Cardiac muscle cell (in vitro differentiated cells and primary cell): ENCODE measurements around the gene TBC1D4. TPM values are rescaled to one million over a fixed set of nuclear protein-coding genes. Genes with fewer than 3 reads are reported as not detected.

ENCODE experiments used
- DNase-seq, 2 donors: peaks; one replicate each; pipeline versions ENCODE4 v3.0.0 to v3.0.0-alpha.2; 2010 to 2017; ENCODE audit warnings: low read depth in 1 of 2, low spot score in 1 of 2
- H3K27ac ChIP-seq: fragments of 200-600 bp; sonication (generic); 2 replicates; pipeline ENCODE4 v1.5.1; 2016
- H3K27me3 ChIP-seq: fragments of 200-600 bp; sonication (generic); 2 replicates; pipeline ENCODE4 v1.6.0; 2016; ENCODE audit warnings: control low read depth
- H3K36me3 ChIP-seq: fragments of 200-600 bp; sonication (generic); 2 replicates; pipeline ENCODE4 v1.5.1; 2016; ENCODE audit warnings: control low read depth
- H3K4me1 ChIP-seq: fragments of 200-600 bp; sonication (generic); 2 replicates; pipeline ENCODE4 v1.8.1; 2017; ENCODE audit warnings: low read depth, mild to moderate bottlenecking, mixed run types
- H3K4me3 ChIP-seq: fragments of 200-600 bp; sonication (generic); 2 replicates; pipeline ENCODE4 v1.5.1; 2016; ENCODE audit warnings: mild to moderate bottlenecking
- H3K9me3 ChIP-seq: fragments of 200-600 bp; sonication (generic); 2 replicates; pipeline ENCODE4 v1.5.1; 2017; ENCODE audit warnings: low read depth, mild to moderate bottlenecking, control low read depth
- CTCF ChIP-seq: IDR thresholded peaks from 2 replicates; pipeline ENCODE4 v1.5.1; 2012; ENCODE audit warnings: low read depth, mild to moderate bottlenecking, low read length
- polyA plus RNA-seq: library from polyadenylated mRNA; unstranded; fragments of >200 nt; fragmentation: Nextera tagmentation; extraction: Ambion mirVana; gene quantifications from 2 replicates; pipeline ENCODE4 v1.2.1, GENCODE V29; 2016
- total RNA-seq: library from RNA; depleted of rRNA; stranded (reverse); fragments of >200 nt; gene quantifications from 2 replicates; pipeline ENCODE4 v1.2.3, GENCODE V29; 2016

The TBC1D4 gene
- total and polyA plus RNA-seq, 2 experiments from 2014 or later: 14.8 to 43.7 TPM

- TF ChIP-seq CTCF: no peak
- Histone ChIP-seq H3K4me1 (no peaks in the 10 kb centered on the region), H3K9me3 (no peaks in the 10 kb centered on the region), H3K36me3 (peaks cover 15% of the 10 kb centered on the region), H3K4me3 (no peak overlapping the region), H3K27ac (no peak overlapping the region), H3K27me3 (no peaks in the 10 kb centered on the region)
- no peak for DNase-seq
Observed at GRCh38 chr13:75329097-75329496, 152.9 kb downstream of the TBC1D4 start.

GRCh38 chr13:75327135-75327510 is 154.8 kb downstream of the TBC1D4 start:
- no peak for TF ChIP-seq CTCF
- DNase-seq: no peak
- peaks cover 16% of the 10 kb centered on the region for H3K36me3 ChIP-seq
- no peaks in the 10 kb centered on the region for H3K9me3 ChIP-seq
- H3K27ac ChIP-seq: no peak overlapping the region
- no peak overlapping the region for H3K4me3 ChIP-seq
- H3K27me3 ChIP-seq: no peaks in the 10 kb centered on the region
- no peaks in the 10 kb centered on the region for H3K4me1 ChIP-seq

GRCh38 chr13:75326173-75327134 is 155.5 kb downstream of the TBC1D4 start:
- no peak overlapping the region for H3K27ac ChIP-seq
- H3K4me3 ChIP-seq: no peak overlapping the region
- H3K36me3 ChIP-seq: peaks cover 16% of the 10 kb centered on the region
- H3K27me3 ChIP-seq: no peaks in the 10 kb centered on the region
- no peaks in the 10 kb centered on the region for H3K4me1 ChIP-seq
- no peaks in the 10 kb centered on the region for H3K9me3 ChIP-seq
- TF ChIP-seq CTCF: no peak
- DNase-seq: peak in 1 of 2 donors; percentile 76

GRCh38 chr13:75325711-75326110 is 156.3 kb downstream of the TBC1D4 start:
- H3K27ac ChIP-seq: no peak overlapping the region
- no peak for DNase-seq
- TF ChIP-seq CTCF: no peak
- H3K36me3 ChIP-seq: peaks cover 16% of the 10 kb centered on the region
- H3K9me3 ChIP-seq: no peaks in the 10 kb centered on the region
- H3K4me1 ChIP-seq: no peaks in the 10 kb centered on the region
- H3K4me3 ChIP-seq: no peak overlapping the region
- H3K27me3 ChIP-seq: no peaks in the 10 kb centered on the region

GRCh38 chr13:75324413-75324940 is 157.5 kb downstream of the TBC1D4 start:
- peak in 1 of 2 donors; percentile 13 for DNase-seq
- H3K27me3 ChIP-seq: no peaks in the 10 kb centered on the region
- no peak overlapping the region for H3K4me3 ChIP-seq
- no peaks in the 10 kb centered on the region for H3K9me3 ChIP-seq
- no peak overlapping the region for H3K27ac ChIP-seq
- H3K4me1 ChIP-seq: no peaks in the 10 kb centered on the region
- H3K36me3 ChIP-seq: peaks cover 16% of the 10 kb centered on the region
- TF ChIP-seq CTCF: no peak
